ENCODE measurements around the gene PDK2. TPM values are rescaled to one million over a fixed set of nuclear protein-coding genes. Genes with fewer than 3 reads are reported as not detected.
A peak's percentile ranks its signal among the peaks of the same experiment; 100 is the strongest.

Gene PDK2
- total and polyA plus RNA-seq, 9 of the 15 experiments (the other 6 are each of a cell fraction or from before 2014, with no cell fraction given) = 0.03 to 2.5 (median 1.4) TPM

- peak; percentile 66 for TF ChIP-seq VEZF1 (CRISPR knock-in tag; IDR thresholded peaks at IDR 0.05)
- TF ChIP-seq PHF8 (IDR thresholded peaks at IDR 0.05; ENCODE audit: borderline replicate concordance, low read length) = peak; percentile 56; the same call in 1 of the 2 replicates
- no peak for TF ChIP-seq ETS1 (conservative IDR thresholded peaks at IDR 0.05; ENCODE audit: control insufficient read depth, low read depth, low read length)
- TF ChIP-seq MLLT1 (IDR thresholded peaks at IDR 0.05) = no peak
- TF ChIP-seq E2F6 (IDR thresholded peaks at IDR 0.05; ENCODE audit: borderline replicate concordance in 1 of 2, extremely low read depth in 1 of 2, insufficient read depth in 1 of 2, insufficient read length in 1 of 2, low read depth in 1 of 2, low read length in 1 of 2, poor library complexity in 1 of 2, severe bottlenecking in 1 of 2) = peak; percentile 68 to 81
- TF ChIP-seq TRIM25 (IDR thresholded peaks at IDR 0.05; ENCODE audit: borderline replicate concordance) = no peak
- TF ChIP-seq KDM1A (IDR thresholded peaks at IDR 0.05) = peak in 1 of 2 experiments; percentile 29; a peak in 1 of 4 replicates
- no peak for TF ChIP-seq FOXA3 (CRISPR knock-in tag; conservative IDR thresholded peaks at IDR 0.05 in 1 of 2, IDR thresholded peaks at IDR 0.05 in 1 of 2)
- no peak for TF ChIP-seq ZC3H4 (CRISPR knock-in tag; IDR thresholded peaks at IDR 0.05; ENCODE audit: borderline replicate concordance)
- TF ChIP-seq CHD4 (IDR thresholded peaks at IDR 0.05; ENCODE audit: insufficient read depth, insufficient replicate concordance, low read depth, low read length, poor library complexity, severe bottlenecking) = no peak
- TF ChIP-seq DIDO1 (tag; IDR thresholded peaks at IDR 0.05; ENCODE audit: low read depth) = no peak
- no peak for TF ChIP-seq ZZZ3 (IDR thresholded peaks at IDR 0.05)
- TF ChIP-seq CCNT2 (IDR thresholded peaks at IDR 0.05; ENCODE audit: borderline replicate concordance, extremely low read depth, insufficient read length, low read depth, low read length) = peak; percentile 43
- TF ChIP-seq ZNF174 (CRISPR knock-in tag; IDR thresholded peaks at IDR 0.05) = no peak
- TF ChIP-seq GATAD2B (IDR thresholded peaks at IDR 0.05; ENCODE audit: borderline replicate concordance) = no peak
- peak; percentile 20 for TF ChIP-seq PHF20 (IDR thresholded peaks at IDR 0.05; ENCODE audit: partially characterized antibody)
Measured at GRCh38 chr17:50161023-50161910, 66.1 kb downstream of the PDK2 start (continued).

All from K562 (cell line).